NCI-H526 (cell line): ENCODE measurements around the gene TBCD.

Experiments used
- DNase-seq, 2 experiments: peaks; one replicate each; lab custom pipeline; 2025; lab: John Stamatoyannopoulos, UW

TBCD gene

GRCh38 chr17:82751571-82752370 is at the start of gene TBCD:
Gene TBCD, plus strand, starts transcription at chr17:82752065. Its CDS starts 129 bp downstream, at chr17:82752194.
- DNase-seq = peak; percentile 73 to 95

GRCh38 chr17:82702231-82702927 is 49.5 kb upstream of the TBCD start:
- peak in 1 of 2 experiments; percentile 48 for DNase-seq

GRCh38 chr17:82703036-82703745 is 48.7 kb upstream of the TBCD start:
- DNase-seq = no peak

GRCh38 chr17:82703935-82704865 is 47.7 kb upstream of the TBCD start:
- DNase-seq = no peak

- no peak for DNase-seq
These were observed 47.0 kb upstream of the TBCD start for GRCh38 chr17:82704886-82705285.

GRCh38 chr17:82705756-82706155 is 46.1 kb upstream of the TBCD start:
- no peak for DNase-seq

GRCh38 chr17:82709024-82709675 is 42.7 kb upstream of the TBCD start:
- DNase-seq = peak in 1 of 2 experiments; percentile 26

GRCh38 chr17:82709676-82710498 is 42.0 kb upstream of the TBCD start:
- no peak for DNase-seq

- DNase-seq = no peak
These were observed 41.2 kb upstream of the TBCD start for GRCh38 chr17:82710499-82711232.

- DNase-seq = no peak
These were observed 38.7 kb upstream of the TBCD start for GRCh38 chr17:82713071-82713723.

GRCh38 chr17:82716203-82717010 is 35.5 kb upstream of the TBCD start, which contains the start of gene FN3KRP:
Gene FN3KRP, plus strand, starts transcription at chr17:82716706. Its CDS starts 50 bp downstream, at chr17:82716756.
- peak; percentile 86 to 98 for DNase-seq

- DNase-seq = no peak
These were observed 32.7 kb upstream of the TBCD start for GRCh38 chr17:82718986-82719685.

- no peak for DNase-seq
These were observed 31.7 kb upstream of the TBCD start for GRCh38 chr17:82720204-82720603.

GRCh38 chr17:82722341-82723013 is 29.4 kb upstream of the TBCD start:
- no peak for DNase-seq

GRCh38 chr17:82723169-82723807 is 28.6 kb upstream of the TBCD start:
- DNase-seq = no peak

- no peak for DNase-seq
These were observed 25.4 kb upstream of the TBCD start for GRCh38 chr17:82726427-82726826.
